ENCODE results near the gene SLX4.

The SLX4 gene

DNA sequence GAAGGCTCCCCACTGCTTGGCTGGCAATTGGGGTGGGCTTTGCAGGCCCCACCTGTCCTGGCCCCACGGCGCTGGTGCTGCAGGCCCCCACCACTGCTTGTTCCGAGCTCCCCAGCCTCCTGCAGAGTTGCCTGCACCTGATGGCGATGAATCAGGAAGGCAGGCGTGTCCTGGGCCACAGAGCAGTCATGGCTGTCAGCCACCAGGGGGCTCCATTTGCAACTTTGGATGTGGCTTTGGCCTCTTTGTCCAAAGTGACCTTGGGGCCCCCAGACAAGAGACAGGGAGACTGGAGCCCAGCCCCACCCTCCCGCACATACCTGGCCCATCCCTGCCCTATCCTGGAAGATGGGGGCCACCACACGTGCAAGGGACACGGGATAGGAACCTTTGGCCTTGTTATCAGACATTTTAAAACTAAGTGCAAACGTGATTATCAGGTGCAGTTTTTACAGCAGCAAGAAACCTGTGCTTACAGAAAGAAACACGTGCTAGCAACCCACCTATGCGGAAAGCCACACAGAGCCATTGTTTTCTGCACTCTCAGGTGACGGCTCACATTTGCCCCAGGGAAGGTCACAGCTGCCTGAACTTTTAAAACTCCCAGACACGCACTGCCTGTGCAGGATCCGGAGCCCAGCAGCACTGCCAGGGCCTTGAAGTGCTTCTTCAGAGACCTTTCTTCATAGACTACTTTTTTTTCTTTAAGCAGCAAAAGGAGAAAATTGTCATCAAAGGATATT is 43.0 kb upstream of the SLX4 start, which contains the start of gene DNASE1:
DNASE1 (plus strand) TSS at position 443 of the 743 bp plus-strand sequence. CDS start 683 bp downstream, outside the sequence.
- TF ChIP-seq, protein P1, sequence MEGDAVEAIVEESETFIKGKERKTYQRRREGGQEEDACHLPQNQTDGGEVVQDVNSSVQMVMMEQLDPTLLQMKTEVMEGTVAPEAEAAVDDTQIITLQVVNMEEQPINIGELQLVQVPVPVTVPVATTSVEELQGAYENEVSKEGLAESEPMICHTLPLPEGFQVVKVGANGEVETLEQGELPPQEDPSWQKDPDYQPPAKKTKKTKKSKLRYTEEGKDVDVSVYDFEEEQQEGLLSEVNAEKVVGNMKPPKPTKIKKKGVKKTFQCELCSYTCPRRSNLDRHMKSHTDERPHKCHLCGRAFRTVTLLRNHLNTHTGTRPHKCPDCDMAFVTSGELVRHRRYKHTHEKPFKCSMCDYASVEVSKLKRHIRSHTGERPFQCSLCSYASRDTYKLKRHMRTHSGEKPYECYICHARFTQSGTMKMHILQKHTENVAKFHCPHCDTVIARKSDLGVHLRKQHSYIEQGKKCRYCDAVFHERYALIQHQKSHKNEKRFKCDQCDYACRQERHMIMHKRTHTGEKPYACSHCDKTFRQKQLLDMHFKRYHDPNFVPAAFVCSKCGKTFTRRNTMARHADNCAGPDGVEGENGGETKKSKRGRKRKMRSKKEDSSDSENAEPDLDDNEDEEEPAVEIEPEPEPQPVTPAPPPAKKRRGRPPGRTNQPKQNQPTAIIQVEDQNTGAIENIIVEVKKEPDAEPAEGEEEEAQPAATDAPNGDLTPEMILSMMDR (IDR thresholded peaks at IDR 0.05; ENCODE audit: low read depth, low read length): peak; percentile 77
- H3K4me3 ChIP-seq (ENCODE audit: low read depth, low read length): no peak within 1 kb of the TSS
- in situ Hi-C loops (cut with HindIII; ENCODE audit: low sequenced_read_pairs): no loop called here
- DNase-seq (ENCODE audit: low read depth, low spot score): peak; percentile 48

DNA sequence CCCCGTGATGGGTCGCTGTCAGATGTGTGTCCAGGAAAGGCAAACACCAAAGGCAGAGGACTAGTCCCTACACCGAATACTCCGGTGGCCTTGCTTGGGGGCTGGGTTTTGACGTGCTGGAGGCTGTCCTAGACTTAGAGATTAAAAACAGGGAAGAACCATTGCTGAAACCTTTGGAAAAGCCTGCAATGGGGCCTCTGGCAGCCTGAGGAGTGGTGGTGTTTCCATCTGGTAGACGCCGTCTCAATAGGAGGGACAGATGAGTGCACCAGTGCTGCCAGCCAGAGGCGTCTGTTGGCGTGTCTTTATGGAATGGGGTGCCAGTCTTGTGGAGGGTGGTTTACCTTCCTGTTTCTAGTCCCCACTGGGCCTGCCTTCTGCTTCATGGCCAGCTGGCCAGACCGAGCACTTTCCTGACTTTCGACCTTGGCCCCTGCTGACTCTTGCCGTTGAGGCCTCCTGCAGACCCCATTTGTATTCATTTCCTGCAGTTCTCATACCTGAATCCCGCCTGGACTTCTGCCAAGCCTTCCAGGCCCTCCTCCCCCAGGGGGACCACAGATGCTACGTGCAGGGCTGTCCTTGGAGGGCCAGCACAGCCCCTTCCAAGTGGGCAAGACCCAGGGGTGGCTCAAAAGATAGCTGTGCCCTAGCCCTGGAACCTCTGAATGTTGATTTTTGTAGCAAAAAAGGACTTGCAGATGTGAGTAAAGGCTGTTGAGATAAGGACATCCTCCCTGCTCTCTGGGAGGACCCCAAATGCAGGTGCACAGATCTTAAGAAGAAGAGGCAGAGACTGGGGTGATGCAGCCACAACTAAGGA is 41.2 kb upstream of the SLX4 start:
- TF ChIP-seq, protein P1 (IDR thresholded peaks at IDR 0.05; ENCODE audit: low read depth, low read length): no peak
- in situ Hi-C loops (cut with HindIII; ENCODE audit: low sequenced_read_pairs): no loop called here
- DNase-seq (ENCODE audit: low read depth, low spot score): no peak
- no peak overlapping the region for H3K4me3 ChIP-seq (ENCODE audit: low read depth, low read length)

DNA sequence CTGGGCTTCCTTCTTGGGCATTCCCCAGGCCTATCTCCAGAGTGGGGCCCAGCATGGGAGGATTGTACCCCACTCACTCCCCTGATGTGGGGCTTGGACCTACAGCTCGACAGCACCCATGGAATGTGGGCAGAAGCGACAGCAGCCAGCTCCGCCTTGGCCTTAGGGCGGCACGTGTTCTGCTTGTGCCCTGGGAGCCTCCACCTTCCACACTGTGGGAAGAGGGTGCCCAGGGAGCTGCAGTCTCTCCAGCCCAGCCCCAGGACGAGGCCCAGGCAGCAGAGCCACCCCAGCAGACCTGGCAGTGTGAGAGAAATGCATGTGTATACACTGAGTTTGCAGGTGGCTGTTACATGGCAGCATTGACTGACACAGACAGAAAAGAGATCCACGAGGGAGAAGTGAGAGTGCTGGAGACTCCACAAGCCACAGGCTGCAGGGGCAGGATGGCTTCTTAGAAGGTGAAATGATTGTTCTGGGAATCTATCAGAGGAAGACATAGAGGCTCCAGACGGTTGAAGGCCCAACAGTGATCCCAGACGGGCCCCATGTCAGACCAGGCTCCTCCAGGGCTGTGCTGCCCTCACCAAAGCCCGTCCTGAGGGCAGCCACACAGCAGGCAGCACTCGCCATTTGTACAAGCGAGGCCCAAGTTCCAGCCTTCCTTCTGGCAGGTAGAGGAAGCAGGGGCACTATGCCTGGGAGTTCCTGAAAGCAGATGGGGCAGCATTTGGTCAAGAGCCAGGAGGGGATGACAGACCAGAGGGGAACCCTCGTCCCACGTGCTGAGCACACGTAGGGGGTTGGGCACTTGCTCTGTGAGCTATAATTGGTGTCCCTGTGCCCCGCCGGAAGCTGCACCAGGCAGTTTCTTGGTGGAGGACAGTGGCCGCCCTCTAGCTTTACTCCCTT is 40.3 kb upstream of the SLX4 start:
- no peak overlapping the region for H3K4me3 ChIP-seq (ENCODE audit: low read depth, low read length)
- no peak for DNase-seq (ENCODE audit: low read depth, low spot score)
- in situ Hi-C loops (cut with HindIII; ENCODE audit: low sequenced_read_pairs): no loop called here
- TF ChIP-seq, protein P1 (IDR thresholded peaks at IDR 0.05; ENCODE audit: low read depth, low read length): no peak

DNA sequence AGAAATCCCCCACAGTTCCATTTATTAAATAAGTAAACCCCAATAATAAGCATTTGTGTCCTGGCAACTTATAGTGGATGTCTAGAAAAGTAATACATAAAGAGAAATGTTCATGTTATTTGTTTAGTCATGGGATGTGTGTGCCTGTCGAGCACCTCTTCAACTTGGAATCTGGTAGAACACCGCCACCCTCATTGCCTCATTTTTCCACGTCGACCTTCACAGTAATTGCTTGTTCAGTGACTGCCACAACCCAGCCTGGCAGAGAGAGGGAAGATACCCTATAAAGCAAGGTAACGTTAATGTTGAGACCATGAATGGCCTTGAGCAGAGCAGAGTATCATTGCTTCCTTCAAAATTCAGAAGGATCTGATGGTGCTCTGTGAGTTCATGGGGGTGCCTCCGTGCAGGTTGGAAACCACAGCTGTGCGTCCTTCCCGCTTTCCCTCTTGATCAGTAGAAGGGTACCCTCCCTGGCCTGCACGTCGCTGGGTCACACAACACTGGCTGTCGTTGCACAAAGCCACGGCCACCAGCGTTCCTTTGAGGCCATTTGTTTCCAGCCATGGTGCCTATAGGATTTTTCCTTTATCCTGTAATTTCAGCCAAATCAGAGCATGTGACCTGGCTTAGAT is 39.3 kb upstream of the SLX4 start:
- in situ Hi-C loops (cut with HindIII; ENCODE audit: low sequenced_read_pairs): no loop called here
- TF ChIP-seq, protein P1 (IDR thresholded peaks at IDR 0.05; ENCODE audit: low read depth, low read length): no peak
- H3K4me3 ChIP-seq (ENCODE audit: low read depth, low read length): no peak overlapping the region
- DNase-seq (ENCODE audit: low read depth, low spot score): no peak

DNA sequence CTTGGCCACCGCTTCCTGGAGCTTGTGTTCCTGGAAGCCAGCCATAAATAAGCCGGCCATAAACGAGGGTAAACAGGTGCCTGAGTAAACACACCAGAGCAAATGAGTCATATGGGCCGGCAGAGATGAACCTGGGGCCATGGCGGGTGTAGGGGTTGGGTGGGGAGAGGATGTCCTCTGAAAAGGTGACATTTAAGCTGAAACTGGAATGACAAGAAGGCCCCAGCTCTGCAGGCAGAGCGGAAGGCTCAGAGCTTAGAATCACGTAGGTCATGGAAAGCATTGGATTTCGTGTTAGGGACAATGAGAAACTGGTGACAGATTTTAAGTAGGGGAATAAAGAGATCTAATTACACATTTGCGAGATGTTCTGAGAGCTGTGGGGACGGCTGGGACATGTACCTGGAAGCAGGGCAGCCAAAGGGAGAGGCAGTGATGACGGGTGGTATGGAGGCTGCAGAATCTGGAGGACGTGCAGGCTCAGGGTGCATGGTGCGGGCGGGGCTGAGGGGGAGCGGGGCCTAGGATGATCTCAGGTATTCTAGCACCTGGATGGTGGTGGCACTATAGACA is 35.0 kb upstream of the SLX4 start:
- TF ChIP-seq, protein P1 (IDR thresholded peaks at IDR 0.05; ENCODE audit: low read depth, low read length): no peak
- peak; percentile 13 for DNase-seq (ENCODE audit: low read depth, low spot score)
- in situ Hi-C loops (cut with HindIII; ENCODE audit: low sequenced_read_pairs): no loop called here
- no peak overlapping the region for H3K4me3 ChIP-seq (ENCODE audit: low read depth, low read length)

All from astrocyte of the spinal cord (primary cell).